SH-SY5Y (cell line): ENCODE measurements around the gene SLC25A22.

Experiments
- GATA2 ChIP-seq: IDR thresholded peaks from 2 replicates; pipeline ENCODE4 v1.6.1; 2011; ENCODE audit warnings: mild to moderate bottlenecking, low read depth, low read length
- GATA3 ChIP-seq: IDR thresholded peaks from 2 replicates; pipeline ENCODE4 v1.6.1; 2011; ENCODE audit warnings: low read depth, mild to moderate bottlenecking, low read length, moderate library complexity

- TF ChIP-seq GATA3 (no peak), GATA2 (no peak)
Measured at GRCh38 chr11:747158-748006, 50.7 kb downstream of the SLC25A22 start, which contains the start of gene TALDO1.
